Astrocyte (in vitro differentiated cells and primary cell): ENCODE measurements around the gene FAM222B. TPM values are rescaled to one million over a fixed set of nuclear protein-coding genes. Genes with fewer than 3 reads are reported as not detected.

Source experiments
- DNase-seq: peaks from one replicate; pipeline ENCODE4 v3.0.0-alpha.2; 2010; ENCODE audit warnings: low read depth
- FAIRE-seq: peaks from 2 replicates; lab custom pipeline; 2011; peaks lifted over from hg19 to GRCh38; lab: Jason Lieb, UNC
- H2AFZ ChIP-seq: 2 replicates; pipeline ENCODE4 v1.6.0; 2012; ENCODE audit warnings: low read depth, low read length, inconsistent platforms
- H3K27ac ChIP-seq: 2 replicates; pipeline ENCODE4 v1.5.1; 2011; ENCODE audit warnings: low read depth, low read length, inconsistent platforms
- H3K27me3 ChIP-seq: 2 replicates; pipeline ENCODE4 v1.6.0; 2011; ENCODE audit warnings: low read length, inconsistent platforms; ENCODE audit not compliant: insufficient read depth
- H3K36me3 ChIP-seq: 2 replicates; pipeline ENCODE4 v1.5.1; 2011; ENCODE audit warnings: low read length, inconsistent platforms; ENCODE audit not compliant: insufficient read depth
- H3K4me1 ChIP-seq: 2 replicates; pipeline ENCODE4 v1.5.1; 2011; ENCODE audit warnings: low read length, inconsistent platforms; ENCODE audit not compliant: insufficient read depth
- H3K4me2 ChIP-seq: 2 replicates; pipeline ENCODE4 v1.6.0; 2012; ENCODE audit warnings: low read length, inconsistent platforms
- H3K4me3 ChIP-seq: 2 replicates; pipeline ENCODE4 v1.5.1; 2011; ENCODE audit warnings: low read depth, mild to moderate bottlenecking, low read length, inconsistent platforms; ENCODE audit not compliant: insufficient read depth
- H3K79me2 ChIP-seq: 2 replicates; pipeline ENCODE4 v1.6.0; 2012; ENCODE audit warnings: mild to moderate bottlenecking, low read length, inconsistent platforms; ENCODE audit not compliant: insufficient read depth
- H3K9ac ChIP-seq: 2 replicates; pipeline ENCODE4 v1.6.0; 2012; ENCODE audit warnings: mild to moderate bottlenecking, low read length, inconsistent platforms
- H3K9me3 ChIP-seq: 2 replicates; pipeline ENCODE4 v1.5.1; 2012; ENCODE audit warnings: low read depth, mild to moderate bottlenecking, low read length, inconsistent platforms; ENCODE audit not compliant: insufficient read depth
- H4K20me1 ChIP-seq: 2 replicates; pipeline ENCODE4 v1.6.0; 2012; ENCODE audit warnings: low read length, inconsistent platforms; ENCODE audit not compliant: insufficient read depth
- H3K27ac Mint-ChIP-seq: one replicate; pipeline ENCODE4 v1.8.0; 2021; ENCODE audit warnings: mild to moderate bottlenecking, mixed read lengths; ENCODE audit not compliant: unreplicated experiment
- H3K27me3 Mint-ChIP-seq: one replicate; pipeline ENCODE4 v1.8.0; 2021; ENCODE audit warnings: low read depth, mixed read lengths; ENCODE audit not compliant: unreplicated experiment
- H3K36me3 Mint-ChIP-seq: one replicate; pipeline ENCODE4 v1.8.0; 2021; ENCODE audit warnings: low read depth, mixed read lengths; ENCODE audit not compliant: unreplicated experiment
- H3K4me1 Mint-ChIP-seq: one replicate; pipeline ENCODE4 v1.8.0; 2021; ENCODE audit warnings: low read depth, mixed read lengths; ENCODE audit not compliant: unreplicated experiment
- H3K4me3 Mint-ChIP-seq: one replicate; pipeline ENCODE4 v1.8.0; 2021; ENCODE audit warnings: mild to moderate bottlenecking, moderate library complexity, mixed read lengths; ENCODE audit not compliant: unreplicated experiment
- H3K9me3 Mint-ChIP-seq: one replicate; pipeline ENCODE4 v1.8.0; 2021; ENCODE audit warnings: mild to moderate bottlenecking, mixed read lengths; ENCODE audit not compliant: unreplicated experiment
- CTCF ChIP-seq: IDR thresholded peaks from 2 replicates; pipeline ENCODE4 v1.5.1; 2011; ENCODE audit warnings: low read depth, mild to moderate bottlenecking, inconsistent platforms, low read length, moderate library complexity; ENCODE audit not compliant: insufficient read depth
- EZH2 ChIP-seq: IDR thresholded peaks from 2 replicates; pipeline ENCODE4 v1.6.1; 2012; ENCODE audit warnings: mild to moderate bottlenecking, low read length, inconsistent platforms; ENCODE audit not compliant: insufficient read depth
- total RNA-seq: library from RNA; stranded (reverse); gene quantifications from 2 replicates; pipeline ENCODE4 v1.2.1, GENCODE V29; 2021

Gene FAM222B
- total RNA-seq, 1 donor from 2014 or later: 53.0 TPM

- no peak for DNase-seq
- no peak overlapping the region for H3K9ac ChIP-seq
- no peak overlapping the region for H3K27ac ChIP-seq
- no peaks in the 10 kb centered on the region for H3K36me3 ChIP-seq
- FAIRE-seq: no peak
- peaks cover 12% of the 10 kb centered on the region for H3K4me1 ChIP-seq
- H3K9me3 ChIP-seq: peaks cover 3% of the 10 kb centered on the region
- no peak overlapping the region for H2AFZ ChIP-seq
- no peak for TF ChIP-seq EZH2
- TF ChIP-seq CTCF: no peak
- Mint-ChIP-seq H3K9me3 (peaks cover 11% of the 10 kb centered on the region), H3K4me1 (peaks cover 6% of the 10 kb centered on the region), H3K27me3 (no peaks in the 10 kb centered on the region), H3K4me3 (no peak overlapping the region), H3K36me3 (peaks cover 25% of the 10 kb centered on the region), H3K27ac (no peak overlapping the region)
- no peaks in the 10 kb centered on the region for H4K20me1 ChIP-seq
- no peak overlapping the region for H3K4me2 ChIP-seq
- H3K4me3 ChIP-seq: no peak overlapping the region
- H3K27me3 ChIP-seq: no peaks in the 10 kb centered on the region
- no peaks in the 10 kb centered on the region for H3K79me2 ChIP-seq
Observed at GRCh38 chr17:28738680-28739384, 103.8 kb downstream of the FAM222B start.

GRCh38 chr17:28737770-28738679 lies 104.6 kb downstream of the FAM222B start:
- H3K27me3 ChIP-seq: no peaks in the 10 kb centered on the region
- H3K36me3 ChIP-seq: no peaks in the 10 kb centered on the region
- H3K9me3 ChIP-seq: peaks cover 3% of the 10 kb centered on the region
- Mint-ChIP-seq H3K9me3 (peaks cover 11% of the 10 kb centered on the region), H3K27me3 (no peaks in the 10 kb centered on the region), H3K4me3 (no peak overlapping the region), H3K4me1 (peaks cover 4% of the 10 kb centered on the region), H3K36me3 (peaks cover 25% of the 10 kb centered on the region), H3K27ac (no peak overlapping the region)
- no peak for FAIRE-seq
- TF ChIP-seq EZH2 (no peak), CTCF (no peak)
- H3K9ac ChIP-seq: no peak overlapping the region
- no peak for DNase-seq
- H3K4me3 ChIP-seq: no peak overlapping the region
- no peak overlapping the region for H3K27ac ChIP-seq
- no peaks in the 10 kb centered on the region for H3K79me2 ChIP-seq
- H3K4me1 ChIP-seq: peaks cover 6% of the 10 kb centered on the region
- no peak overlapping the region for H2AFZ ChIP-seq
- no peak overlapping the region for H3K4me2 ChIP-seq
- no peaks in the 10 kb centered on the region for H4K20me1 ChIP-seq

- Mint-ChIP-seq H3K27me3 (no peaks in the 10 kb centered on the region), H3K9me3 (peaks cover 11% of the 10 kb centered on the region), H3K4me3 (no peak overlapping the region), H3K4me1 (peaks cover 3% of the 10 kb centered on the region), H3K27ac (peak overlapping the region; percentile 66), H3K36me3 (peaks cover 25% of the 10 kb centered on the region)
- Histone ChIP-seq H3K4me3 (no peak overlapping the region), H3K36me3 (no peaks in the 10 kb centered on the region), H3K4me1 (no peaks in the 10 kb centered on the region), H3K79me2 (no peaks in the 10 kb centered on the region), H3K9me3 (peaks cover 3% of the 10 kb centered on the region), H3K27ac (no peak overlapping the region), H2AFZ (no peak overlapping the region), H3K4me2 (no peak overlapping the region), H3K27me3 (no peaks in the 10 kb centered on the region), H4K20me1 (no peaks in the 10 kb centered on the region), H3K9ac (no peak overlapping the region)
- FAIRE-seq (no peak), DNase-seq (no peak)
- TF ChIP-seq CTCF (no peak), EZH2 (no peak)
Observed at GRCh38 chr17:28737316-28737715, 105.3 kb downstream of the FAM222B start.
